Chondrocyte (in vitro differentiated cells): Measurements from ENCODE around the gene ZBTB46. TPM values are rescaled to one million over a fixed set of nuclear protein-coding genes. Genes with fewer than 3 reads are reported as not detected.

ENCODE experiments used
- DNase-seq: peaks from one replicate; pipeline ENCODE4 v3.0.0; 2021; ENCODE audit warnings: mixed read lengths, low spot score
- H3K27ac Mint-ChIP-seq: one replicate; pipeline ENCODE4 v1.8.0; 2021; ENCODE audit warnings: mild to moderate bottlenecking, moderate library complexity, mixed read lengths; ENCODE audit not compliant: unreplicated experiment
- H3K27me3 Mint-ChIP-seq: 2 replicates; pipeline ENCODE4 v1.8.0; 2021; ENCODE audit warnings: low read depth, mixed read lengths
- H3K36me3 Mint-ChIP-seq: 2 replicates; pipeline ENCODE4 v1.8.0; 2021; ENCODE audit warnings: low read depth, mixed read lengths
- H3K4me1 Mint-ChIP-seq: 2 replicates; pipeline ENCODE4 v1.8.0; 2021; ENCODE audit warnings: low read depth, mild to moderate bottlenecking, mixed read lengths
- H3K4me3 Mint-ChIP-seq: one replicate; pipeline ENCODE4 v1.8.0; 2021; ENCODE audit warnings: mild to moderate bottlenecking, moderate library complexity, mixed read lengths; ENCODE audit not compliant: unreplicated experiment
- H3K9me3 Mint-ChIP-seq: 2 replicates; pipeline ENCODE4 v1.8.0; 2021; ENCODE audit warnings: low read depth, mixed read lengths
- total RNA-seq: library from RNA; stranded (reverse); gene quantifications from 3 replicates; pipeline ENCODE4 v1.2.1, GENCODE V29; 2021
- TF ChIP-seq, protein P1 (sequence below): fragments of 200-600 bp; sonication (generic); IDR thresholded peaks from 2 replicates; pipeline ENCODE4 v1.5.0; 2021; ENCODE audit warnings: antibody characterized with exemption, mild to moderate bottlenecking, moderate library complexity

The ZBTB46 gene
- total RNA-seq, 1 donor from 2014 or later, result 6.0 TPM

- Mint-ChIP-seq H3K27me3 (no peaks in the 10 kb centered on the region), H3K4me1 (peaks cover 39% of the 10 kb centered on the region), H3K9me3 (no peaks in the 10 kb centered on the region), H3K4me3 (no peak overlapping the region), H3K27ac (no peak overlapping the region), H3K36me3 (peaks cover 6% of the 10 kb centered on the region)
- DNase-seq, result peak; percentile 74
- TF ChIP-seq, protein P1, sequence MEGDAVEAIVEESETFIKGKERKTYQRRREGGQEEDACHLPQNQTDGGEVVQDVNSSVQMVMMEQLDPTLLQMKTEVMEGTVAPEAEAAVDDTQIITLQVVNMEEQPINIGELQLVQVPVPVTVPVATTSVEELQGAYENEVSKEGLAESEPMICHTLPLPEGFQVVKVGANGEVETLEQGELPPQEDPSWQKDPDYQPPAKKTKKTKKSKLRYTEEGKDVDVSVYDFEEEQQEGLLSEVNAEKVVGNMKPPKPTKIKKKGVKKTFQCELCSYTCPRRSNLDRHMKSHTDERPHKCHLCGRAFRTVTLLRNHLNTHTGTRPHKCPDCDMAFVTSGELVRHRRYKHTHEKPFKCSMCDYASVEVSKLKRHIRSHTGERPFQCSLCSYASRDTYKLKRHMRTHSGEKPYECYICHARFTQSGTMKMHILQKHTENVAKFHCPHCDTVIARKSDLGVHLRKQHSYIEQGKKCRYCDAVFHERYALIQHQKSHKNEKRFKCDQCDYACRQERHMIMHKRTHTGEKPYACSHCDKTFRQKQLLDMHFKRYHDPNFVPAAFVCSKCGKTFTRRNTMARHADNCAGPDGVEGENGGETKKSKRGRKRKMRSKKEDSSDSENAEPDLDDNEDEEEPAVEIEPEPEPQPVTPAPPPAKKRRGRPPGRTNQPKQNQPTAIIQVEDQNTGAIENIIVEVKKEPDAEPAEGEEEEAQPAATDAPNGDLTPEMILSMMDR, result no peak
Measured at GRCh38 chr20:63702036-63702665, 128.9 kb downstream of the ZBTB46 start.

- TF ChIP-seq, protein P1, result no peak
- H3K4me3 Mint-ChIP-seq, result no peak overlapping the region
- H3K4me1 Mint-ChIP-seq, result peaks cover 34% of the 10 kb centered on the region
- no peak overlapping the region for H3K27ac Mint-ChIP-seq
- peaks cover 5% of the 10 kb centered on the region for H3K36me3 Mint-ChIP-seq
- H3K27me3 Mint-ChIP-seq, result no peaks in the 10 kb centered on the region
- no peaks in the 10 kb centered on the region for H3K9me3 Mint-ChIP-seq
- peak; percentile 83 for DNase-seq
Measured at GRCh38 chr20:63701329-63702035, 129.6 kb downstream of the ZBTB46 start.

DNA sequence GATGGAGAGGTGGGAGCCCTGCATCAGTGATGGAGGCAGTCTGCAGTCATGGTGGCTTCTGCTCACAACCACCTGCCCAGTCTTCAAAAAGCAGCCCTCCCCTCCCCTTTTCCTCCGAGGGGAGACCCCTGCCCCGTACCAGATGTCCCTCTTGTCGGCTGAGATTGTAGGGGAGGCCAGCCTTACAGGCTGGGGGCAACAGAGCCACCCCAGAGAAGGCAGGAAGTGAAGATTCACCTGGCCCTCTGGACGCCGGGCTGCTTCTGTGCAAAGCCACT, 130.1 kb downstream of the ZBTB46 start:
- Mint-ChIP-seq H3K4me3 (no peak overlapping the region), H3K27me3 (no peaks in the 10 kb centered on the region), H3K27ac (no peak overlapping the region), H3K36me3 (peaks cover 5% of the 10 kb centered on the region), H3K9me3 (no peaks in the 10 kb centered on the region), H3K4me1 (peaks cover 29% of the 10 kb centered on the region)
- TF ChIP-seq, protein P1, result no peak
- DNase-seq, result peak; percentile 72

DNA sequence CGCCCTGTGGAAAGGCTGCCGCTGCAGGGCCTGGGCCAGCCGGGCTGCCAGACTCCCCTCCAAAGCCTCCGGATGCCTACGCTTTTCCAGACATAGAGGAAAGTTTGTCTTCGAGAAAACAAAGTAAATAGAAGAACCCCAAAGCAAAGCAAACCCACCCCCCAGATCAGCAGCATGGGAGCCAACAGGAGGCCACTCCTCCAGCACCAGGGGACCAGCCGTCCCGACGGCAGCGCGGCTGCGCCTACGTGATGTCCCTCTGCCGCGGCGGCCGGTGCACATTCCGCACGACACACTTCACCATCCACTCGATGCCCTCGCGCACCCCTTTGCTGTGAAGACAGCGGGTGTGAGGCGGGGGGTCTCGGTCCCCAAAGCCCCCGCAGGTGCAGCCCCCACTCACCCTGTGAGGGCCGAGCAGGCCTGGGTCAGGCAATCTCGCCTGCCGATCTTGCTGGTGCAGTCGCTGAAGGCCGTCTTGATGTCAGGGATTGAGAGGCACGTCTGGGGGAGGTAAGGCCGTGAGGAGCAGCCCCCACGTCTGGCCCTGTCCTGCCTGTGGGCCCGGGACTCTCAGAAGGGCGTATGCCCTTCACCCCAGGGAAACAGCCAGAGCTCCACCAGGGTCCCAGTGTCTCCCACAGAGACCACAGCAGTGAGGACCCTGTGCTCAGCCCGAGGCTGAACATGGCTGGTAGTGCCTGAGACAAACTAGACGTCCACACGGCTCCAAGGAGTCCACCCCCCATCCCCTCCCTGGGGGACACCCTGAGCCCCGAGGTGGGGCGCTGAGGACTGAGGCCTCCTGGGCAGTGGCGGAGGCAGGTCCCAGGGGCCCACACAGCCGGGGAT, 130.6 kb downstream of the ZBTB46 start:
- H3K4me1 Mint-ChIP-seq, result peaks cover 28% of the 10 kb centered on the region
- H3K27ac Mint-ChIP-seq, result peak overlapping the region; percentile 22
- TF ChIP-seq, protein P1, result no peak
- H3K4me3 Mint-ChIP-seq, result no peak overlapping the region
- H3K36me3 Mint-ChIP-seq, result peaks cover 3% of the 10 kb centered on the region
- peak; percentile 91 for DNase-seq
- no peaks in the 10 kb centered on the region for H3K27me3 Mint-ChIP-seq
- H3K9me3 Mint-ChIP-seq, result no peaks in the 10 kb centered on the region

DNA sequence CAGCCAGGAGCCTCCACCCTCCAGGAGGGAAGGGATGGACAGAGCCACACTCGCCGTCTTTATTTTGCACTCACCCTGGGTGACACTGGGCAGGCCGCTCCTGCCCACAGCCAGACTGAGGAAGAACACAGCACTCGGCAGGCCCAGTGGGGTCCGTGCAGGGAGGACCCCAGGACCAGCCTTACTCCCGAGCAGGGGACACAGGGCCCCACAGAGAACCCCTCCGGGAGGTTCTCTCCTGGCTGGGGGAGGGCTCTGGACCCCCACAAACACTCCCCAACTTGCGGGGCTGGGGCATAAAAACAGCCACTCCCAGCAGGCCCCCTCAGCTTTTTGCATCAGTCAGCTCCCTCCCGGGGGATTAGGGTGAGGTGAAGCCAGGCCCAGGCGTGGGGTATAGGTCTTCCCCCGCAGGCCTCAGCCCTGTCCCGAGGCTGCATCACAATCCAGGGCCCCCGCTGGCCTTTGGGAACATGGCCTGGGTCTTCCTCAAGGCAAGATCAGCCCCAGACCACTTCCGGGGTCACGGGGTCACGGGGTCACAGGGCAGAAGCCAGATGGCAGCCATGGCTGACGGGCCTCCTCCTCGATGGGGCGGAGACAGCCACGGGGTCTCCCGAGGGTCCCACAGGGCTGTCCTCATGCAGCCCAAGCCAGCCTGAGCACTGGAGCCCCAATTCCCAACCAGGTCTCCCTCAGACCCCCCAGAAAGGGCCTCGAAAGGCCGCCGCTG, 131.4 kb downstream of the ZBTB46 start:
- H3K4me3 Mint-ChIP-seq, result no peak overlapping the region
- TF ChIP-seq, protein P1, result no peak
- H3K27me3 Mint-ChIP-seq, result no peaks in the 10 kb centered on the region
- no peaks in the 10 kb centered on the region for H3K36me3 Mint-ChIP-seq
- H3K27ac Mint-ChIP-seq, result peak overlapping the region; percentile 87
- H3K9me3 Mint-ChIP-seq, result no peaks in the 10 kb centered on the region
- peaks cover 28% of the 10 kb centered on the region for H3K4me1 Mint-ChIP-seq
- peak; percentile 90 for DNase-seq
